Non-pigmented ciliary epithelial cell (primary cell): ENCODE measurements around the gene ZNF878.
"Not testable (repeated sequence)": the region's sequence is repeated elsewhere in the genome, so short reads cannot be mapped to it uniquely, and the experiment has no call there.

ENCODE experiments used
- DNase-seq: peaks from one replicate; pipeline ENCODE4 v3.0.0-alpha.2; 2010; ENCODE audit warnings: low read depth

ZNF878 gene

DNA sequence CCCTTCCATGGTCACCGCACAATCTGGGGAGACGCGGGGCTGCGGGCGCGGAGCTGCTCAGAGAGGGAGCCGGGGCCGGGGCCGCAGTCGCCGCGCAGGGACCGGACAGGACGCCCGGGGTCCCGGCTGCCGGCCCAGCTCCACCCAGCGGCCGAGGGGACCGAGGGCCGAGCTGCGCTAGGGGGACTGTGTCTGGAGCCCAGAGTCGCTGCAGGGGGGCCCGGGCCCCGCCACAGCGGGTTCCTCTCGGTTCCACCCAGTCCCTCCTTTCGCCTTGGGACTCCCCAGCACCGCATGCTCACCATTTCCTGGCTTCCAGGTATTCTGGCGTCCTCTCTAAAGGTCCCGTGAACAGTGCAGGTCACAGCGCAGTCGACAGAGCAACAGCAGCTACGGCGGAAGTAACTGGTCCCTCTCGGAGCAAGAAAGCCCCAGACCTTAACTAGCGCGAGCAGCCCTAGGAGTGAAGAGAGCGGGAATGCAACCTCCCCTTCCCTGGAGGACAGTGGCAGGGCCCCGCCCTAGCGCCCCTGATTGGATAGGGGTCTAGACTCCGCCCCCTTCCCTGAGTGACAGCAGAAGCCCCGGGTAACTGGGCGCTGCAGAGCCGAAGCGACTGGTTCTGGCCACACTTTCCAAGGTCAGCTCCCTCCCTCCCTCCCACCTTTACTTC lies at the start of gene ZNF878:
ZNF878 (minus strand) TSS at position 465 of the 673 bp plus-strand sequence; CDS start at position 305, 160 bp downstream.
- peak; percentile 36 for DNase-seq

DNA sequence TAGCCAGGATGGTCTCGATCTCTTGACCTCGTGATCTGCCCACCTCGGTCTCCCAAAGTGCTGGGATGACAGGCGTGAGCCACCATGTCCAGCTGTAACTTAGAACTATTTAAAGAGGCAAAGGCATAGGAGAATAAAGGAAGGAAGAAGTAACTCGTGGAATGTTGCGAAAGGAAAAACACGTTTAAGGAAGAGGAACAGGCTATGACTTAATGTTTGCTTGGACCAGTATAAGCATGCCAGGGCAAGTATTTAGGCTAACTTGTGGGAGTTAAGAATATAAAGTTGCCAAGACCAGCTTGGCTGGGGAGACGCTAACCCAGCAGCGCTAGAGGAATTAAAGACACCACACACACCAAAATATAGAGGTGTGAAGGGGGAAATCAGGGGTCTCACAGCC lies 45.3 kb upstream of the ZNF878 start:
- no peak for DNase-seq

DNA sequence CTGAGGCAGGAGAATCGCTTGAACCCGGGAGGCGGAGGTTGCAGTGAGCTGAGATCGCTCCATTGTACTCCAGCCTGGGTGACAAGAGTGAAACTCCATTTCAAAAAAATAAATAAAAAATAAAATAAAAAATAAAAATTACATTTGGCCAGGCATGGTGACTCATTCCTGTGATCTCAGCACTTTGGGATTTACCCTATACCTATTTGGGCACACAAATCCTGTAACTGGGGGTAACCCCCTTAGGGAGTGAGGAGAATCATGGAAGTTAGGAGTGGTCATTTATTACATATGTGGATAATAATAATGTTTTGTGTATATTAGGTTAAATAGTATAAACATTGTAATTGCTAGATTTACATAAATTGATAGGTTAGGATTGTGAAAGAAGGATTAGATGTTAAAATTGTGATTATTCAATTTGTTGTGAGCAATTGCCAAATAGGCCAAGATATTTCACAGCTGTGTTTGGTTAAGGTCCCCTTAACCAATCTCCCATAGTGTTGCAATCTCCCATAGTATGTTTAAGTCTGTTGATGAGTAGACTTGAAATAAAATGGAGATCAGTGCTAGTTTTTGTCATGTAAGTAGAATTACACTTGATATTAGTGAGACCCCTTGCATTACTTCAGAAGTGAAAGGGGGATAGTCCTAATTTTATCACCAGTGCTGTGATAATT lies 42.5 kb upstream of the ZNF878 start:
- DNase-seq: no peak

DNA sequence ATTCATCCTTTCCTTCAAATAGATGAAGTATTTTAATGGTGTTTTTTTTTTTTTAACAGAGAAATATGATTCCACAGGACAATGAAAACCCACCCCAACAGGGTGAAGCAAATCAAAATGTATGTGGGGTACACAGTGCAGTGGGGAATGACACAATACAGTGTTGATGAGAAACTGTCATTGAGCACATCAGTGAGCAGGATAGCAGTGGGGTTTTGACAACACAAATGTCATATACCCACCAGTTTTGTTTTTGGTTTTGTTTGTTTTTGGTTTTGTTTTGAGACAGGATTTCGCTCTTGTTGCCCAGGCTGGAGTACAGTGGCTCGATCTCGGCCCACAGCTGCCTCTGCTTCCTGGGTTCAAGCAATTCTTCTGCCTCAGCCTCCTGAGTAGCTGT lies 41.0 kb upstream of the ZNF878 start:
- no peak for DNase-seq

DNA sequence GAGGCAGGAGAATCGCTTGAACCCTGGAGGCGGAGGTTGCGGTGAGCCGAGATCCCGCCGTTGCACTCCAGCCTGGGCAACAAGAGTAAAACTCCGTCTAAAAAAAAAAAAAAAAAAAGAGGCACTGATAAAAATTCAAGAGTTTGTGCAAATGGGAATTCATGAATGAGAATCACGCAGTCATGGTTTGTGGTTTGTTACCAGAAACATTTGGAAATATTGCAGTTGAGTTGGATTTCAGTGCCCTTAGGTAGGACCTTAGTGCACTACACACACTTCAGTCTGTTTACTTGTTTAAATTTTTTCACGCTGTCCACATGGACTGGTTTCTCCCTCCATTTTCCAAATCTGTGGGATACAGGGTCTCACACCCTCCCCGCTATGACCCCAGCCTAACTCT lies 40.2 kb upstream of the ZNF878 start:
- DNase-seq: no peak

DNA sequence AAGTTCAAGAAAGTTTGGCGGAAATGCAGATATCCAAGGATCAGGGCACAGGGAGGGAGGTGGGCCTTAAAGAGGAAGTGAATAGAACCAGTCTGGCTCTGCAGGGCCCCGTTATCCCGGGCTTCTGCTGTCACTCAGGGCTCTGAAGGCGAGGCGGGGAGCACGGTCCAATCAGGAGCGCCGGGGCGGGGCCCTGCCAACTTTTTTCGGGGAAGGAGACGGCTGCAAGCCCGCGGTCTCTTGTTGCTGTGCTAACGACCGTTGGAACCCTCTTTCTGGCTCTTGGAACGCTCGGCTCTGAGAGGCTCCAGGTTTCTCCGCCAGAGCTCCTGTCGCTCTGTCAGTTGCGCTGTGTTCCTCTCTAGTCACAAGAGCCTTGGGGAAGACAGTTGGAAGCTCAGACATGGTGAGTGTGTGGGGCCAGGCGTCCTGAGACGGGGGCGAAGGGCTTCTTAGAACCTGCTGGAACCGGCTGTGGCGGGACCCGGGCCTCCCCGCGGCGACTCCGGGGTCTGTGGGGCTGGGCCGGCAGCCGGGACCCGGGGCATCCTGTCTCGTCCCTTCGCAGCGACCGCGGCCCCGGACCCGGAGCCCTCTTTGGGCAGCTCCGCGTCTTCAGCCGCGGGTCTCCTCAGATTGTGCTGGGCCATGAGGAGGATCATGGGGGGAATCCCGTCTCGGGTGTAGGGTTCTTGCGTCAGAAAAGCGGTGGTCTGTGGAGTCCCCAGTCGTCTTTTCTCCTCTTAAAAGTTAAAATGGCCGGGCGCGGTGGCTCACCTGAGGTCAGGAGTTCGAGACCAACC lies 39.5 kb upstream of the ZNF878 start:
- DNase-seq: peak; percentile 60

DNA sequence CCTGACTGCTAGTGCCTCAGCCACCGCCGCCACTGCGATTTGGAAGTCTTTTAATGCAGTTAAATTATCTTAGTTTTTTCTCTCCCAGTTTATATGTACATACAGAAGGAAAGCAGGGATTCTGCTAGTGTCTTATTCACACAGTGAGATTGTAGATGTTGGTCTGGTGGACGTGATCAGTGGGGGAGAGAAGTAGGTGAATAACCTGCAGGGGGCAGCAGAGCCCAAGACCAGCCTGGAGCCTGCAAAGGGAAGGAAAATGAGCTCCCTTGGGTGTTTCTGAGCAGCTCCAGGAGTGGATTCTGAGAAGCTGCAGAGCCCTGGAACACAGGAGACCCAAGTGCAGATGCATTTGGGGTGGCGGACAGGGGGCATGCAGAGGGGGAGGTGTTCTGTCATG lies 38.0 kb upstream of the ZNF878 start:
- no peak for DNase-seq

DNA sequence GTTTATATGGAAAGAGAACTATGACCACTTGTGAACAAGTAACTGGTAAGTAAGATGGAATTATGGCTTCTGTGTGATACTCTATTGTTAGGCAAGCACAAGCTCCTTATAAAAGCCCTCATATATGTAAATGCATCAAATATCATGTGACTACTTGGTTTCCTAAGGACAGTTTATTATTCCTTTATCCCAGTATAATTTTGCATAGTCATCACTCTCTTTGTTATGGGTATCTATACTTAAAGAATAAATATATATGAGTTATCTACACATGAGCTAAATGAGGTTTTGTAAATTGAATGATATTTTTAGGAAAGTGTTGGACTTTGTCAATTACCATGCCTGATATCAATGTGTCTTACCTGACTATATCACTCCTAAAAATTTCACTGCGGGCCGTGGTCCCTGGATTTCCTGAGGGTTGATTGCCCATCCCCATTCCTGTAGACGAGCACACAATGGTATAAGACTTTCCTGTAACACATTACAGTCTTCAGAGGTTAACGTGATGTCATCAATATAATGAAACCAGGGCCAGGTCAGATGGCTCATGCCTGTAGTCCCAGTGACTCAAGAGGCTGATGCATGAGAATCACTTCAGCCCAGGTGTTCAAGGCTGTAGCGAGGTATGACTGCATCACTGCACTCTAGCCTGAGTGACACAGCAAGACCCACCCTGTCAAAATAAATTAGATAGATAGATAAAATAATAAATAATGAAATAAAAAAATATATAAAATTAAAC lies 32.5 kb upstream of the ZNF878 start:
- no peak for DNase-seq

DNA sequence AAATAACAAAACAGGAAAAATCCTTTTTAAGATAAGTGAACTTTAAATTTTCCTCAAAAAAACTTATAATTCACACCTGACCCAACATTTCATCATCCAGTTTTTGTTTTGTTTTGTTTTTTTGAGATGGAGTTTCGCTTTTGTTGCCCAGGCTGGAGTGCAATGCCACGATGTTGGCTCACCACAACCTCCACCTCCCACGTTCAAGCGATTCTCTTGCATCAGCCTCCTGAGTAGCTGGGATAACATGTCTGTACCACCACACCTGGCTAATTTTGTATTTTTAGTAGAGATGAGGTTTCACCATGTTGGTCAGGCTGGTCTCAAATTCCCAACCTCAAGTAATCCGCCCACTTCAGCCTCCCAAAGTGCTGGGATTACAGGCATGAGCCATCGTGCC lies 30.6 kb upstream of the ZNF878 start:
- not testable (repeated sequence) for DNase-seq

DNA sequence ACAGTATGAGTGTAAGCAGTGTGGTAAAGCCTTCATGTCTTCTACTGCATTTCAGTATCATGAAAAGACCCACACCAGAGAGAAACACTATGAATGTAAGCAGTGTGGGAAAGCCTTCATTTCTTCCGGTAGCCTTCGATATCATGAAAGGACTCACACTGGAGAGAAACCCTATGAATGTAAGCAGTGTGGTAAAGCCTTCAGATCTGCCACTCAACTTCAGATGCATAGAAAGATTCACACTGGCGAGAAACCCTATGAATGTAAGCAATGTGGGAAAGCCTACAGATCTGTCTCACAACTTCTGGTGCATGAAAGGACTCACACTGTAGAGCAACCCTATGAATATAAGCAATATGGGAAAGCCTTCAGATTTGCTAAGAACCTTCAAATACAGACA lies 24.6 kb upstream of the ZNF878 start:
- no peak for DNase-seq

DNA sequence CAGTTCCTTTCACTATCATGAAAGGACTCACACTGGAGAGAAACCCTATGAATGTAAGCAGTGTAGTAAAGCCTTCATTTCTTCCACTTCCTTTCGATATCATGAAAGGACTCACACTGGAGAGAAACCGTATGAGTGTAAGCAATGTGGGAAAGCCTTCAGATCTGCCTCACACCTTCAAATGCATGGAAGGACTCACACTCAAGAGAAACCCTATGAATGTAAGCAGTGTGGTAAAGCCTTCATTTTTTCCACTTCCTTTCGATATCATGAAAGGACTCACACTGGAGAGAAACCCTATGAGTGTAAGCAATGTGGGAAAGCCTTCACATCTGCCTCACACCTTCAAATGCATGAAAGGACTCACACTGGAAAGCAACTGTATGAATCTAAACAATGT lies 23.6 kb upstream of the ZNF878 start:
- not testable (repeated sequence) for DNase-seq

DNA sequence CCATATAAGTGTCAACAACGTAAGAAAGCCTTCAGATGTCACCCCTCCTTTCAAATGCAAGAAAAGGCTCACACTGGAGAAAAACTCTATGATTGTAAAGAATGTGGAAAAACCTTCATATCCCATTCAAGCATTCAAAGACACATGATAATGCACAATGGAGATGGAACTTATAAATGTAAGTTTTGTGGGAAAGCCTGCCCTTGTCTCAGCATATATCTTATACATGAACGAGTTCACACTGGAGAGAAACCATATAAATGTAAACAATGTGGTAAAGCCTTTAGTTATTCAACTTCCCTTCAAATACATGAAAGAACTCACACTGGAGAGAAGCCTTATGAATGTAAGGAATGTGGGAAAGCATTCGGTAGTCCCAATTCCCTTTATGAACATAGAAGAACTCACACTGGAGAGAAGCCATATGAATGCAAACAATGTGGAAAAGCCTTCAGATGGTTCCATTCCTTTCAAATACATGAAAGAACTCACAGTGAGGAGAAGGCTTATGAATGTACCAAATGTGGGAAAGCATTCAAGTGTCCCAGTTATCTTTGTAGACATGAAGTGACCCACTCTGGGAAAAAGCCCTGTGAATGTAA lies 22.9 kb upstream of the ZNF878 start:
- no peak for DNase-seq

DNA sequence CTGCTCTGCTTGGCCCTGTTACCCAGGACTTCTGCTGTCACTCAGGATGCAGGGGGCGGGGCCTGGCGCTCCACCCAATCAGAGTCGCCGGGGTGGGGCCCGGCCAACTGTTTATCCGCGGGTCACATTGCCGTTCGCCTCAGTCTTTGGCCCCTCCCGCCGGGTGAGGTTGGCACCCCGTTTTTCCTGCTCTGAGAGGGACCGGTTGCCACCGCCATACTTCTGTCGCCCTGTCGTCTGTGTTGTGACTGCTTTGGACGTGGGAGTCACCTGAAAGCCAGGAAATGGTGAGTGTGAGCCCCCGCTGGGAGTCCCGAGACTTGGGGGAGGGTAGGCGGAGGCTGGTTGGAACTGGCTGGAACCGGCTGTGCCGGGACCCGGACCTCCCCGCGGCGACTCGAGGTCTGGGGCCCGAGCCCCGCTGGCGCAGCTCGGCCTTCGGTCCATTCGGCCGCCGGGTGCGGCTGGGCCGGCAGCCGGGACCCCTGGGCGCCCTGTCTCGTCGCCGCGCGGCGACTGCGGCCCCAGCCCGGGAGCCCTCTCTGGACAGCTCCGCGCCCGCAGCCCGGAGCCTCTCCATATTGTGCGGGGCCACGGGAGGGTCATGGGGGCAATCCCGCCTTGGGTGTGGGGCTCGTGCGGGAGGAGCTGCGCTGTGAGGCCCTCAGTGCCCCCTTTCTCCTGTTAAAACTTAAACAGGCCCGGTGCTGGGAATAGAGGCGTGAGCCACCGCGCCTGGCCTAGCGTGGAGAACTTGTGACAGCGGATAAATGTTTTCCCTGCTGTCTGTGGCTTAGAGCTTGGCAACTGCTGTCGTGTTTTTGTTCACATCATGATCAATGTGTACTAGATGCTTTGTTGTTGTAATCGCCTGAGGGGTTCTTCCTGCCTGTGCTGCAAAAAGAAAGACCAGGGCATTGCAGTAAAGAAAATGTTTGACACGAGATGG lies 12.1 kb upstream of the ZNF878 start, which contains the start of gene ZNF844:
ZNF844 (plus strand) TSS at position 142 of the 949 bp plus-strand sequence; CDS start at position 285, 143 bp downstream.
- DNase-seq: peak; percentile 41

DNA sequence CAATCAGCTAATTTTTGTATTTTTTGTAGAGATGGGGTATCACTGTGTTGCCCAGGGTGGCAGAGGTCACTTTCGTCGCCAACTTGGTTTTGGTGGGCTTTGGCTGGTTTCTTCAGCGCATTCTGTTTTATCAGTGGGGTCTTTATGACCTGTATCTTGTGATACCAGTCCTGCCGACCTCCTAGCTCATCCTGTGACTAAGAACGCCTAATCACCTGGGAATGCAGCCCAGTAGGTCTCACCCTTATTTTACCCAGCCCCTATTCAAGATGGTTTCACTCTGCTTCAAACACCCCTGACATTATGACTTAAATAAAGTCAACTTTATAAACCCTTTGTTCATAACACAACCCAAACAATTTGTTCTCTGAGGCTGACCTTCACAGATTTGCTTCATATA lies 3.0 kb upstream of the ZNF878 start:
- no peak for DNase-seq

DNA sequence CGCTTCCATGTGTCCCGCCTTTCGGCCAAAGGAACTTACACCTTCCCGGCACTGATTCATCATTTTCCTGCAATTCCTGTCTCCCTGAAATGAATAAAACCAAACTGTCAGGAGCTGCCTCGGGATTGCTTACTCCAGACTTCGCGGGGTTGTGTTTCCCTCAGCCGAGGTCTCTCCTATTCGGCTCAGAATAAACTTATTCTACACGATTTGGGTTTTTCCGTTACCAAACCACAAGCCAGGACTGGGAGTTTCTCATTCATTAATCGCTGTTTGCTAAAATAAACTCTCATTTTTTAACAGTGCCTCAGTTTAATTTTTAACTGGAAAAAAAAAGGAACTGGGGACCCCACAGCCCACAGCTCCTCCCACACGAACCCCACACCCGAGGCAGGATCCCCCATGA lies 667 bp downstream of the ZNF878 start:
- DNase-seq: no peak

DNA sequence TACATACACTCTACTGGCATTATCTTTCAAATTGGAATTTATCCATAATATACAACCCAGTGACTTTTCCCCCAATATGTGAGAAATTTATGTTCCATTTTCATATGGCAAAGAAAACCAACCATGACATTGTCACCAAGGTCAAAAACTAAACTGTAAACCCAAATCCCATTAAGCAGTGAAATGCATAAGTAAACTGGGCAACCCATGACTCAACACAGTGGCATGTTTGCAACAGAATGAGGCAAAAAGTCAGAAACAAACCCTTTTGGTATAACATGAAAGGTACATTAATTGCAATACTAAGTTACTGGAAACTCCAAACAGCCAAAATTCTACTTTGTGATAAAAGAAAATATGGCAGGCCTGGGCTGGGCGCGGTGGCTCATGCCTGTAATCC lies 4.9 kb downstream of the ZNF878 start:
- no peak for DNase-seq

DNA sequence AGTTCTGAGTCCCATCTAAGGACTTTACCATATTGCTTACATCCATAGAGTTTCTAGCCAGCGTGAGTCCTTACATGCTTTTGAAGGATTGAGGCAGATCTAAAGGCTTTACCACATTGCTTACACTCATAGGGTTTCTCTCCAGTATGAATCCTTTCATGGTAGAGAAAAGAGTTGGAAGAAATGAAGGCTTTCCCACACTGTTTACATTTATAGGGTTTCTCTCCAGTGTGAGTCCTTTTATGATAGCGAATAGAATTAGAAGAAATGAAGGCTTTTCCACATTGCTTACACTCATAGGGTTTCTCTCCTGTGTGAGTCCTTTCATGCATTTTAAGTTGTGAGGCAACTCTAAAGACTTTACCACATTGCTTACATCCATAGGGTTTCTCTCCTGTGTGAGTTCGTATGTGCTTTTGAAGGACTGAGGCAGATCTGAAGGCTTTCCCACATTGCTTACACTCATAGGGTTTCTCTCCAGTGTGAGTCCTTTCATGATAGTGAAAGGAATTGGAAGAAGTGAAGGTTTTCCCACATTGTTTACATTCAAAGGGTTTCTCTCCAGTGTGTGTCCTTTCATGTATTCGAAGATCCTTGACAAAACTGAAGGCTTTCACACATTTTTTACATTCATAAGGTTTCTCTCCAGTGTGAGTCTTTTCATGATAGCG lies 8.9 kb downstream of the ZNF878 start:
- DNase-seq: no peak

DNA sequence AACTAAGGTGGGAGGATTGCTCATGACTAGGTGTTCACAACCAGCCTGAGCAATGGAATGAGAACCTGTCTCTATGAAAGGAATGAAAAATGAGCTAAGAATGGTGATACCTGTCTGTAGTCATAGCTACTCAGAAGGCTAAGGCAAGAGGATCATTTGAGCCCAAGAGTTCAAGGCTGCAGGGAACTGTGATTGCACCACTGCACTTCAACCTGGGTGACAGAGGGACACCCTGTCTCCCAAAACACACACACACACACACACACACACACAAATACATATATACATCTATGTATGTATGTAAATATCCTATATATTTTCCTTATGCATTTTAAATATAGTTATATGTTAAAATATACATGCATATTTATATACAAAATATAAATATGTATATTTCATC lies 9.9 kb downstream of the ZNF878 start:
- DNase-seq: no peak

DNA sequence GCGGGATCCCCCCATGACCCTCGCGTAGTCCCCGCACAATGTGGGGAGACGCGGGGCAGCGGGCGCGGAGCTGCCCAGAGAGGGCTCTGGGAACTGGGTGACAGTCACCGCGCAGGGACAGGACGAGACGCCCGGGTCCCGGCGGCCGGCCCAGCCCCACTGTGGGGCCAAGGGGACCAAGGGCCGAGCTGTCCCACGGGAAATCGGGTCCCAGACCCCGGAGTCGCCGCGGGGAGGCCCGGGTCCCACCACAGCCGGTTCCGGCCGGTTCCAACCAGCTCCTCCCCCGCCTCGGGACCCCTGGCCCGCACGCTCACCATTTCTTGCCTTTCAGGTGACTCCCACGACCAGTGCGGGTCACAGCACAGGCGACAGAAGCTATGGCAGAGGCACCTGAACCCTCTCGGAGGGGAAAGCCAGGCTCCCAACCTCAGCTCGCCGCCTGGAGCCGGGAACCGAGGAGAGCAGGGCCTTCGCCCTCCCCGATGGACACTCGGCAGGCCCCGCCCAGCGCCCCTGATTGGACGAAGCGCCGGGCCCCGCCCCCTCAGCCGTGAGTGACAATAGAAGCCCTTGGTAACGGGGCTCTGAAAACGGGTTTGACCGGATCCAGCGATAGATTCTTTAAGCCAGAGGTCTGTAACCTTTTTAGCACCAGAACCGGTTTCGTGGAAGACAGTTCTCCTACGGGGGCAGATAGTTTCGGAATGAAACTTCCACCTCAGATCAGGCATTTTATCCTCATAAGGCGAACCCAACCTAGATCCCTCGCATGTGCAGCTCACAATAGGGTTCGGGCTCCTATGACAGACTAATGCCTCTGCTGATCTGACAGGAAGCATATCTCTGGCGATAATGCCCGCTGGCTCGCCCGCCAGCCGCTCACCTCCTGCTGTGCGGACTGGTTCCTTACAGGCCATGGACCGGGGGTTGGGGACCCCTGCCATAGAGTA lies 17.3 kb downstream of the ZNF878 start, which contains the start of gene ZNF433:
ZNF433 (minus strand) TSS at position 460 of the 953 bp plus-strand sequence; CDS start at position 320, 140 bp downstream.
- DNase-seq: peak; percentile 22
